Measurements from ENCODE around the gene CDH20.
"Not testable (repeated sequence)": the region's sequence is repeated elsewhere in the genome, so short reads cannot be mapped to it uniquely, and the experiment has no call there.

CDH20 gene

GRCh38 chr18:61364953-61365352, 31.7 kb downstream of the CDH20 start:
- no peak overlapping the region for H3K4me3 Mint-ChIP-seq
- H3K4me1 Mint-ChIP-seq (ENCODE audit: low read depth), result peaks cover 2% of the 10 kb centered on the region

GRCh38 chr18:61368001-61368400, 34.8 kb downstream of the CDH20 start:
- H3K9me3 Mint-ChIP-seq, result no peaks in the 10 kb centered on the region
- H3K36me3 Mint-ChIP-seq (ENCODE audit: low read depth), result no peaks in the 10 kb centered on the region
- no peak for DNase-seq (ENCODE audit: low spot score)
- no peak overlapping the region for H3K27ac Mint-ChIP-seq
- H3K4me1 Mint-ChIP-seq (ENCODE audit: low read depth), result no peaks in the 10 kb centered on the region
- no peak overlapping the region for H3K4me3 Mint-ChIP-seq
- H3K27me3 Mint-ChIP-seq (ENCODE audit: low read depth), result no peaks in the 10 kb centered on the region

More at GRCh38 chr18:61364953-61365352, 31.7 kb downstream of the CDH20 start:
- Mint-ChIP-seq H3K36me3 (ENCODE audit: low read depth) (no peaks in the 10 kb centered on the region), H3K27me3 (ENCODE audit: low read depth) (no peaks in the 10 kb centered on the region), H3K9me3 (no peaks in the 10 kb centered on the region), H3K27ac (no peak overlapping the region)
- DNase-seq (ENCODE audit: low spot score), result no peak

- not testable (repeated sequence) for H3K4me1 Mint-ChIP-seq (ENCODE audit: low read depth); H3K27me3 Mint-ChIP-seq (ENCODE audit: low read depth); DNase-seq (ENCODE audit: low spot score); H3K4me3 Mint-ChIP-seq; H3K36me3 Mint-ChIP-seq (ENCODE audit: low read depth); H3K9me3 Mint-ChIP-seq; H3K27ac Mint-ChIP-seq
Observed at GRCh38 chr18:61369671-61370070, 36.4 kb downstream of the CDH20 start.

GRCh38 chr18:61371111-61371510, 37.9 kb downstream of the CDH20 start:
- no peak overlapping the region for H3K27ac Mint-ChIP-seq
- no peak for DNase-seq (ENCODE audit: low spot score)
- H3K4me3 Mint-ChIP-seq, result no peak overlapping the region
- no peaks in the 10 kb centered on the region for H3K36me3 Mint-ChIP-seq (ENCODE audit: low read depth)
- no peaks in the 10 kb centered on the region for H3K9me3 Mint-ChIP-seq
- H3K4me1 Mint-ChIP-seq (ENCODE audit: low read depth), result no peaks in the 10 kb centered on the region
- no peaks in the 10 kb centered on the region for H3K27me3 Mint-ChIP-seq (ENCODE audit: low read depth)

GRCh38 chr18:61379827-61380226, 46.6 kb downstream of the CDH20 start:
- Mint-ChIP-seq H3K27ac (no peak overlapping the region), H3K4me3 (no peak overlapping the region), H3K36me3 (ENCODE audit: low read depth) (no peaks in the 10 kb centered on the region), H3K27me3 (ENCODE audit: low read depth) (no peaks in the 10 kb centered on the region), H3K9me3 (no peaks in the 10 kb centered on the region), H3K4me1 (ENCODE audit: low read depth) (no peaks in the 10 kb centered on the region)
- DNase-seq (ENCODE audit: low spot score), result no peak

- Mint-ChIP-seq H3K36me3 (ENCODE audit: low read depth) (no peaks in the 10 kb centered on the region), H3K4me3 (no peak overlapping the region), H3K27me3 (ENCODE audit: low read depth) (no peaks in the 10 kb centered on the region), H3K9me3 (no peaks in the 10 kb centered on the region), H3K27ac (no peak overlapping the region), H3K4me1 (ENCODE audit: low read depth) (no peaks in the 10 kb centered on the region)
- DNase-seq (ENCODE audit: low spot score), result no peak
Observed at GRCh38 chr18:61388010-61388409, 54.8 kb downstream of the CDH20 start.

- Mint-ChIP-seq H3K36me3 (ENCODE audit: low read depth) (no peaks in the 10 kb centered on the region), H3K4me3 (no peak overlapping the region), H3K4me1 (ENCODE audit: low read depth) (no peaks in the 10 kb centered on the region), H3K9me3 (no peaks in the 10 kb centered on the region), H3K27me3 (ENCODE audit: low read depth) (no peaks in the 10 kb centered on the region), H3K27ac (no peak overlapping the region)
- DNase-seq (ENCODE audit: low spot score), result no peak
Observed at GRCh38 chr18:61394983-61395382, 61.8 kb downstream of the CDH20 start.

GRCh38 chr18:61397222-61397621, 64.0 kb downstream of the CDH20 start:
- H3K4me1 Mint-ChIP-seq (ENCODE audit: low read depth), result no peaks in the 10 kb centered on the region
- H3K36me3 Mint-ChIP-seq (ENCODE audit: low read depth), result no peaks in the 10 kb centered on the region
- H3K27ac Mint-ChIP-seq, result no peak overlapping the region
- H3K4me3 Mint-ChIP-seq, result no peak overlapping the region
- H3K27me3 Mint-ChIP-seq (ENCODE audit: low read depth), result no peaks in the 10 kb centered on the region
- H3K9me3 Mint-ChIP-seq, result no peaks in the 10 kb centered on the region
- DNase-seq (ENCODE audit: low spot score), result no peak

- no peaks in the 10 kb centered on the region for H3K27me3 Mint-ChIP-seq (ENCODE audit: low read depth)
- no peaks in the 10 kb centered on the region for H3K4me1 Mint-ChIP-seq (ENCODE audit: low read depth)
- H3K36me3 Mint-ChIP-seq (ENCODE audit: low read depth), result no peaks in the 10 kb centered on the region
- H3K9me3 Mint-ChIP-seq, result no peaks in the 10 kb centered on the region
- no peak overlapping the region for H3K4me3 Mint-ChIP-seq
- H3K27ac Mint-ChIP-seq, result no peak overlapping the region
- no peak for DNase-seq (ENCODE audit: low spot score)
Observed at GRCh38 chr18:61398961-61399705, 65.9 kb downstream of the CDH20 start.

- no peak overlapping the region for H3K27ac Mint-ChIP-seq
- no peak overlapping the region for H3K4me3 Mint-ChIP-seq
- no peaks in the 10 kb centered on the region for H3K9me3 Mint-ChIP-seq
- no peaks in the 10 kb centered on the region for H3K4me1 Mint-ChIP-seq (ENCODE audit: low read depth)
- no peaks in the 10 kb centered on the region for H3K36me3 Mint-ChIP-seq (ENCODE audit: low read depth)
- no peak for DNase-seq (ENCODE audit: low spot score)
- H3K27me3 Mint-ChIP-seq (ENCODE audit: low read depth), result no peaks in the 10 kb centered on the region
Observed at GRCh38 chr18:61400016-61400635, 66.9 kb downstream of the CDH20 start.

- H3K4me1 Mint-ChIP-seq (ENCODE audit: low read depth), result no peaks in the 10 kb centered on the region
- no peak overlapping the region for H3K4me3 Mint-ChIP-seq
- H3K27ac Mint-ChIP-seq, result no peak overlapping the region
- no peaks in the 10 kb centered on the region for H3K9me3 Mint-ChIP-seq
- H3K27me3 Mint-ChIP-seq (ENCODE audit: low read depth), result no peaks in the 10 kb centered on the region
- no peaks in the 10 kb centered on the region for H3K36me3 Mint-ChIP-seq (ENCODE audit: low read depth)
- DNase-seq (ENCODE audit: low spot score), result no peak
Observed at GRCh38 chr18:61400716-61401115, 67.5 kb downstream of the CDH20 start.

GRCh38 chr18:61402726-61403125, 69.5 kb downstream of the CDH20 start:
- Mint-ChIP-seq H3K9me3 (no peaks in the 10 kb centered on the region), H3K27me3 (ENCODE audit: low read depth) (no peaks in the 10 kb centered on the region), H3K4me3 (no peak overlapping the region), H3K4me1 (ENCODE audit: low read depth) (no peaks in the 10 kb centered on the region), H3K36me3 (ENCODE audit: low read depth) (no peaks in the 10 kb centered on the region), H3K27ac (no peak overlapping the region)
- no peak for DNase-seq (ENCODE audit: low spot score)

- H3K4me3 Mint-ChIP-seq, result no peak overlapping the region
- H3K36me3 Mint-ChIP-seq (ENCODE audit: low read depth), result no peaks in the 10 kb centered on the region
- no peak for DNase-seq (ENCODE audit: low spot score)
- no peaks in the 10 kb centered on the region for H3K27me3 Mint-ChIP-seq (ENCODE audit: low read depth)
- H3K4me1 Mint-ChIP-seq (ENCODE audit: low read depth), result no peaks in the 10 kb centered on the region
- H3K9me3 Mint-ChIP-seq, result no peaks in the 10 kb centered on the region
- H3K27ac Mint-ChIP-seq, result no peak overlapping the region
Observed at GRCh38 chr18:61413396-61413795, 80.2 kb downstream of the CDH20 start.

- Mint-ChIP-seq H3K4me1 (ENCODE audit: low read depth) (no peaks in the 10 kb centered on the region), H3K27ac (no peak overlapping the region), H3K36me3 (ENCODE audit: low read depth) (no peaks in the 10 kb centered on the region), H3K9me3 (no peaks in the 10 kb centered on the region), H3K4me3 (no peak overlapping the region), H3K27me3 (ENCODE audit: low read depth) (no peaks in the 10 kb centered on the region)
- no peak for DNase-seq (ENCODE audit: low spot score)
Observed at GRCh38 chr18:61414086-61414485, 80.9 kb downstream of the CDH20 start.

GRCh38 chr18:61419763-61420162, 86.5 kb downstream of the CDH20 start:
- DNase-seq (ENCODE audit: low spot score), result no peak
- Mint-ChIP-seq H3K27ac (no peak overlapping the region), H3K4me3 (no peak overlapping the region), H3K36me3 (ENCODE audit: low read depth) (no peaks in the 10 kb centered on the region), H3K27me3 (ENCODE audit: low read depth) (no peaks in the 10 kb centered on the region), H3K9me3 (no peaks in the 10 kb centered on the region), H3K4me1 (ENCODE audit: low read depth) (no peaks in the 10 kb centered on the region)

All from T-helper 2 cell treated with Interferon-gamma antibody and Interleukin-4, amounts not matched to agents 5 μg/mL and 100 μg/mL, for 36 hours (primary cell).